HG03457 (cell line): Measurements from ENCODE around the gene DNMT3A.
"Not testable (repeated sequence)": the region's sequence is repeated elsewhere in the genome, so short reads cannot be mapped to it uniquely, and the experiment has no call there.

Experiments used
- ATAC-seq: cut with Tn5 transposase; IDR thresholded peaks from one replicate; pipeline ENCODE4 v1.9.1; 2021; ENCODE audit warnings: moderate number of reproducible peaks; ENCODE audit not compliant: unreplicated experiment

Gene DNMT3A

DNA sequence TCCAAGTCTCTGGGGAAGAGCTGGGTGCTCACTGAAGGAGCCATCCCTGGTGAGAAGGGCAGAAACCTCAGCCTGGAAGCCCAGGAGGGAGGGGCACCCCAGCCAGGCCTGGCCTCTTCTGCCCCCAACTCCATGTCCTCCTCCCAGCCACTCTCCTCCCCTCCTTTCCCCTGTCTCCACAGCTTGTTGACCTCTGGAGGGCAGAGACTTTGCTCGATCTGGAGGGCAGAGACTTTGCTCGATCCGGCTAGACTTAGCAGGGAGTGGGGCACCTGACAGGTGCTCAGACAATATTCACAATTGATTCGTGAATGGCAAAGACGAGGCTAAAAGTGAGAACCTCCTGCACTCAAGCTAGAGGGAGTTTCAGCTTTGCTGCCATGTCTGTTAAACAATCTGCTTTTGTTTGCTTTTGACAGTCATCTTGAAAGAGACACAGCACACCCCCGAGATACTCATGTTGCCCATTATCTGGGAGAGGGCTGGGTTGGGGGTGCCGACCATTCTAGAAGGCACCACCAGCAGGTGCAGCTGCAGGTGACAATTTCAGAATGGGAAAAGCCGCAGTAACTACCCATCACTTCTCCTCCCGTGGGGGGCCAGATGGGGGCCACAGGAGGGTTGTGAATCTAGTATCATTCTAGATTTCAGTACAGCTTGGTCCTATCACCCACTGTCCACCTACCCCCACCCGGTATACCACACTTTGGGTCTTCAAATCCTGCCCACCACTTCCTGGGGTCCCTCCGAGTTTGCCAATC is 54.8 kb downstream of the DNMT3A start:
- no peak for ATAC-seq

DNA sequence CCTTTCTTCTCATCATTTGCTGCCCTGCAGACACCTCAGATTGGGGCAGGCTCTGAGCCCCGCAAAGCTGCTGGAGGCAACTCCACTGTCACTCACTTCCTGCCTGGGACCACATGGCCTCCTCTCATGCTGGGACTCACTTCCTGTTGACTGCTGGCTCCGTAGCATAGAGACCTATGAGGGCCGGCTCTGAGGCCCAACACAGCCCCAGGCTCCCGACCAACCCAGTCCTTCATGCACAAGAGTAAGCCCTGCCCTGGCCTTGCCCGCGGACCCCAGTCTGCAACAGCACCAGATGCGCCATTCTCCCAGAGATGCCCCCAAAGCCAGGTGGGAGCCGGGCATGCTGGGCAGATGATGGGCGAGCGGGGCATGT is 55.7 kb downstream of the DNMT3A start:
- no peak for ATAC-seq

DNA sequence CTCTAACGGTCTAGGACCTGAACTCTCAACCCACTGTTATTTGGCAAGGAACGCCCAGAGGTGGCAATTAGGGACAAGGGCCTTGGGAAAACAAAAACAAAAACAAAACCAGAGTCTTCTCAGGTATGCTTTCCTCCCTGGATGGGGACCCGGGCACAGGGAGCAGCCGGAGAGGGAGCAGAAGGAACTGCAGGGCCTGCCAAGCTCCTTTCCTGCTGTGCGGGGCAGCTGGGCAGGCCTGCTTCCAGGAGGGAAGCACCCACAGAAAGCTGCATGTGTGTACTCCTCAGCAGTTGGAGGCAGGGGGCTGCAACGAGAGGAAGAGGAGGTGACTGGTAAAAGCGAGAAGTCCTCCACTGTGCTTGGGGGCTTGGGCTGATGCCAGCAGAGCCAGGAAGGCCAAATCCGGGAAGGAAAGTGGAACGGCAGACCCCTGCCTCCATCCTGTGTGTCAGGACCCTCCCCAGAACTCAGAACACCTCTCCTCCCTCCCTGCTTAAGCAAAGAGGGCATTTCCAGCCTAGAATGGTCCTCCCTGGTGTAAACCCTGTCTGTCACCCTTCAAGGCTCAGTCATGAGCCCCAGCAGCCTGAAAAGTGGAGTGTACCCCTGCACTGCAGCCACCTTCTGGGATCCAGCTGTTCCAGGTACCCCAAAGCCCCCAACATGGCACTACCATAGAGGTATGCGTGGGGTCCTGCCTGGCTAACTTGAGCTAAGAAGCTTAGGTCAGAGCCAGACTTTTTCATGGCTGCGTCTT is 56.3 kb downstream of the DNMT3A start:
- no peak for ATAC-seq

DNA sequence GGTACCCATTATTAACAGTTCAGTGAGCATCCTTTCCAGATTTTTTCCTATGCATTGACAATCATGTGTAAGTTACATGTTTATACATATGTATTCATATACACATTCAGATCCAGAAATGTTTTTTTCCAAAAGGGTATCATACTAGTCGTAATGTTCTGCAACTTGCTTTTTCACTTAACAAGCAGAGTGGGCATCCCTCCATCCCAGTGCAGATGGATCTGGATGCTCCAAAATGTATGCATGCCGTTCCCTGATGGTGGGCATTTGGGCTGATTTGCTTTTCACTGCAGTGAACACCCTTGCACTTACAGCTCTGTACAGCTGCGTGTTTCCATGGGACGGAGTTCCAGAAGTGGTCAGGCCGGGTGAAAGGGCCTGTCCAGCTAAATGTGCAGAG is 57.0 kb downstream of the DNMT3A start:
- no peak for ATAC-seq

DNA sequence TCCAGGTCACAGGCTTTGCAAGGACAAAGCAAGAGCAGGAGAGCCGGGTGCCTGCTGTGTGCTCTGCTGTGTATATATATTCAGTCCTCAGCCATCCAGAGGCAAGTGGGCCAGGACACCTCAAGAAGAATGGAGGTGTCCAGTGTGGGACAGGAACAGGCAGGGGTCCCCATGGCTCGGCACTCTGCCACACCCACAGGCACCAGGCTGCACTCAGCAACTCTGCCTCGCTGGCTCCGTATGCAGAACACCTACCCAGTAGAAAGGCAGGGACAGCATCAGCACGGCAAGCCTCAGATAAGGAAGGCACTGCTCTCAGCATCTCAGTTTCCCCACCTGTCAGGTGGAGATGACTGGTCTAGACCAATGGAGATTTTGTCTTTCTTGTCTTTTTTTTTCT is 57.8 kb downstream of the DNMT3A start:
- ATAC-seq, result no peak

DNA sequence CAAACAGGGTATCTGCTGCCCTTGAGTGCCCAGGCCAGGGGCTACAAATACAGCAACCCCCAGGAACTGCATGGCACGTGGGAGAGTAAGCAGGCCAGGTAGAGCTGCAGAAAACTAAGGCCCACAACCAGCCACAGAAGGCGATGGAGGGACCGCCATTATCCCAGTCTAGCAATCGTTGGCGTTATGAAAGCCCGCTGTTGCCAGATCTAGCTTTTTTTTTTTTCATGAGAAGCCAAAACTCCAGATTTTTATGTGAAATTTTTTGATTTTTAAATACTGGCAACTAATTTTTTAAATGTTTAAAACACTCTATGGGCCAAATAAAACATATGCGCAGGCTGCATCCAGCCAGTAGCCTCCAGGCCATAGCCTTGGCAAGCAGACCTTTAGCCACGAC is 59.8 kb downstream of the DNMT3A start:
- ATAC-seq, result no peak

DNA sequence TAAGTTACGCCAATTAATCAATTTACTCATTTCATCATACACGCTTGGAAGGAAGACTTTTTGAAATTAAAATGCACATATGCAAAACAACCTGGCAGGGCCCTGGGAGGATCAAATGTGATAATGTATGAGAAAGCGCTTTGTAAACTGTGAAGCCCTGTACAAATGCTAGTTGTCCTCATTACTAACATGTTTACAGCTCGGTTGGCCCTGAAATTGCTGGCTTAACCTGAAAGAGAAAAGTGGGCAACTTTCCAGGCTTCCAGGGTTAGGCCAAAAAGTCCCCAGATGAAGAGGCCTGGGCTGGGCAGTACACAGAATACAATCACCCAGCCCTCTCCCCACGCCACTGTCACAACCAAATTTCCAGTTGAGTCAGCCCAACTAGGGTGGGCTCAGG is 60.2 kb downstream of the DNMT3A start:
- ATAC-seq, result no peak

DNA sequence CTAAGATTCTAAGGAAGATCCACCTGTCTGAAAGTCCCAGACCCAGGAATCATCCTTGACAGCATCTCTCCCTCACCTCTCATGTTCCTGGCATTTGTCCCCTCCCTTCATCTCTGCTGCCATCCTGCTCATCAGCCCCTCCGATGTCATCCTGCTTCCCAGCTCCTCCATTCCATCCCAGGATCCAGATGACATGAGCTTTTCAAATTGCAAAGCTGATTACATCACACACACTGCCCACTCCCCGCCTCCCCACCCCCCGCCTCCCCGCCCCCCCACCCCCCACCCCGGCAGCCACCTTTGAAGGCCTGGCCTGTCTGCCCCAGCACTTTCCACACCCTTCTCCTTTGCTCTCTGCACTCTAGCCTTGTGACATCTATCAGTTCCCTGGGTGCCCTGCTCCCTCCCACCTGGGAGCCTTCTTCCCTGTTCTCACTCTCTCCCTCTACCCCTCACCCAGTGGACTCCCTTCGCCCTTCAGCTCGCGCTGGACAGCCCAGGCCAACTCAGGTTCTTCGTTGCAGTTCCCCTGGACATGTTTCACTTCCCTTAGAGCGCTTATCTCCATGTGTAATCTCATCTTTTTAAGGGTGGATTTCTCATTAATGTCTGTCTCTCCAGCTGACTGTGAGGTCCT is 61.6 kb downstream of the DNMT3A start:
- ATAC-seq, result no peak

DNA sequence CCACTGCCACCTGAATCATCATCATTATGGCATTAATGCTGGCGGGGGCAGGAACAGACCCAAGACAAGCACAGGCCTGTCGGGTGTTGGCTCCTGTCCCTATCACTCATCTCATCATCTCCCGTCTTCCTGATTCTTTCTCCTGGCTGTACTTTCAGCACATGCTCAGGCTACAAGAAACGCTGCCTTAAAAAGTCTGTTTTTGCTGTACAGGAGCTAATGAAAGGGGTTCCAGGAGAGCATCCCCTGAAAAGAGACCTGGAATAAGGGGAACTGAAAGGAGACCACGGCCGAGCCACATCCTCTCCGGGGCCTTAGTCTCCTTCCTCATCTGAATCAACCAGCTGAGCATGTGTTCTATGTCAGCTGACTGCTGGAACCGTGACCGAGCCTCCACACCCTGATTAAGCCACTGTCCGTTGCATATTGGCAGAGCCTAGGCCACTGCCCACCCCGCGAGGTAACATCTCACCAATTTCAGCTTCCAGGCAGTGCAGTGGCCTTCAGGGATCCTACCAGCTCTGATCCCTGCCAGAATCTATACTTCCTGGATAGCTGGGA is 62.6 kb downstream of the DNMT3A start:
- ATAC-seq, result peak; percentile 49

DNA sequence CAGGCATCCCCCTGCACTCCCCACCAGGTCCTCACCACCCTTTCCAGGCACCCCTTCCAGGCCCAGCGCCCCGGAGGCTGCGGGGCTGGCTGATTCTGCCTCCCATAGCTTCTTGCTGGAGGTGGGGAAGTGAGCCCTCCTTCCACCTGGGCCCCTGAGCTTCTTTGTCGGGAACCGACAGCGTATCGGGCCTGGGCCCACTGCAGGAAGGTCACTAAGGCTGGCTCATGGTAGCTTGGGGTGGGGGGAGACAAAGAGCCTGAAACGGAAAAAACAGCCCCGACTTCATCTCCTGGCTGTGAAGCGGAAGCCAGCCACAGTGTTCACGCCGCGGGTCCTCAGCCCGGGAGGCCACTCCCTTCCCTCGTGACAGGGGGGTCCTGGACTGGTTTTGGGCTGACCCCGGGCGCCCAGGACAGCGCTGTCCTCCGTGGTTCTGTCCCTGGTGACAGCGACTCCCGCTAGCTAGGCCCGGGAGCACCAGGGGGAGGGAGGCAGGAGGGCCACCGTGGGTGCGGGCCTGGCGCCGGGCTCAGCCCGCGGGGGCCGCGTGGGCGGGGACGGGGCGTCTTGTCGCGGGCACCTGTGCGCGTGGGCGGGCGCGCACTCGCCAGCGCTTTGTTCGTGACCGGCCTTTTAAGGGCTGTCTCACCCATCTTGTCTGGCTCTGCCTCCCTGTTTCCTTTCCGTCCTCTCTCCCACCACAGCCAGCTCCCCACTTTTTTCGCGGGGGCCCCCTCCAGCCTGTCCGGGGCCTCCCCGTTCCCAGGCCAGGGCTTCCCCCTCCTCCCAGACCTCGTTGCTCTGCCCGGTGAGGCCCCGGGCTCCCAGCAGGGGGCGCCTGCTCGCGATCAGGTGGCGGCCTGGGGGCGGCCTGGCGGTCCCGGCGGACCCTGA is 64.9 kb downstream of the DNMT3A start:
- no peak for ATAC-seq

DNA sequence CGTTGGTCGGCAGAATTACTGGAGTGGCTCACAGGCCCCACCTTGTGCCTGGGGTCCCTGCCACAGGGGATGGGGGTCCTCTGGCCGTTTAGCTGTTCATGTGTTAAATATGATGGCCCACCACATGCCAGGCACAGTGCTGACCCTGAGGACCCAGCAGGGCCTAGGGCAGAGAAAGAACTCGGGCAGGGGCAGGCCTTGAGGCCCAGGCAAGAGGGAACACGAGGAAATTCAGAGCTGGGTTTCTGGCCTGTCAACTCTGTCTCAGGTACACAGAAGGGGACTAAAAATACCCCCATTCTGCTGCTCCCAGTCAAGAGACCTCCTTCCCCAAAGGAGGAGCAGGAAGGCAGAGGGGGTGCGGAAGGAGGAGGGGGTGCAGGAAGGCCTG is 66.2 kb downstream of the DNMT3A start:
- ATAC-seq, result no peak

DNA sequence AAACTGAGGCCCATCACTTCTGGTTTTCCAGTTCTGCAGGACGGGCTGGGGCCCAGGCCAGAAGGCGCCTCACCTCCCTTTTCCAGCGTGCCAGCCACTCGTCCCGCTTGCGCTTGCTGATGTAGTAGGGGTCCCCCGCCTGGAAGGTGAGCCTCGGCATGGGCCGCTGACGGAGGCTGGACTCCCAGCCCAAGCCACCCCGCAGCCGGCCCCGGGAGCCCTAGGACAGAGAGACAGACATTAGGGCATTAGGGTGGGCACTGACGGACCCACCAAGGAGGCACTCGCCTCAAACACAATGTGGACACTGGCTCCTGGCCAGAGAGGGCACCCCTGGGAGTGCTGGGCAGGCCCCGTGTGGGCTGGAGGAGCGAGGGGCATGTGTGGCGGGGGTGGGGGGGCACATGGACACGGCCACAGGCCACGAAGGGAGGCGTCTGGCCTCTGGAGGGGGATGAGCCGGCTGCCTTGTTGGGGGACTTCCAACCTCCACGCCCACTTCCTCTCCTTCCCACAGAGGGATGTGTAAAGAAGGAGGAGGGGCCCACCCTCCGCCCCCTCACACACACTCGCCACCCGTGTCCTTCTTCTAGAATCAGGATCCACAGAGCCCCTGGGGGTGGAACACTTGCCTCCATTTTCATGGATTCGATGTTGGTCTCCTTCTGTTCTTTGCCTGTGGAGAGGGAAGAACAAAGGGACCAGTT is 66.7 kb downstream of the DNMT3A start:
- ATAC-seq, result no peak

DNA sequence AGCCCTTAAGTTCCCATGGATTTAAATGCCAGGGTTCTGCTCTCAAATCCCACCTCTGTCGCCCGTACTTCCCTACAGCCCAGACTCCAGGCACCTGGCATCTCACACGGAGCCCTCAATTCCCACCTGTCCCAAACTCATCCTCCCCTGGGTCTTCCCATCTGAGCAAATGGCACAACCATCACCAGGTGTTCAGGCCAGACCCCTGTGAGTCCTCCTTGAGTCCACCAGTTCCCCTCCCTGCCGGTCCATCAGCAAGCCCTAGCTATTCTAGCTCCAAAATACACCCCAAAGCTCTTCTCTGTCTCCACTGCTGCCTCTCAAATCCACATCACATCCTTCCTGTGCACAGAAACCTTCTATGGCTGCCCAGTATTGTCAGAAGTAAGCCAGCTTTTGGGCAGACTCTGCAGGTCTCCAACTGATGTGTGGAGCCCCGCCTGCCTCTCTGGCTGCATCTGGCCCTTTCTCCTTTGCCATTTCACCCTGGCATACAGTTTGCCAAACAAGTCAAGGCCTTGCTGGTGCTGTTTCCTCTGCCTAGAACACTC is 67.7 kb downstream of the DNMT3A start:
- ATAC-seq, result no peak

DNA sequence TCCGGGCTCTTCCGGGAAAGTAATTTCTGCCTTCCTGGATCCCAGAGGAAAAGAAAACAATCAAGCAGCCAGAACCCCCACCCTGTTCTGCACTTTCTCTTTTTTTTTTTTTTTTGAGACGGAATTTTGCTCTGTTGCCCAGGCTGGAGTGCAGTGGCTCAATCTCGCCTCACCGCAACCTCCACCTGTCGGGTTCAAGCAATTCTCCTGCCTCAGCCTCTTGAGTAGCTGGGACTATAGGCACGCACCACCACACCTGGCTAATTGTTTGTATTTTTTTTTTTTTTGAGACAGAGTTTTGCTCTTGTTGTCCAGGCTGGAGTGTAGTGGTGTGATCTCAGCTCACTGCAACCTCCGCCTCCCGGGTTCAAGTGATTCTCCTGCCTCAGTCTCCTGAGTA is 69.0 kb downstream of the DNMT3A start:
- ATAC-seq, result not testable (repeated sequence)

DNA sequence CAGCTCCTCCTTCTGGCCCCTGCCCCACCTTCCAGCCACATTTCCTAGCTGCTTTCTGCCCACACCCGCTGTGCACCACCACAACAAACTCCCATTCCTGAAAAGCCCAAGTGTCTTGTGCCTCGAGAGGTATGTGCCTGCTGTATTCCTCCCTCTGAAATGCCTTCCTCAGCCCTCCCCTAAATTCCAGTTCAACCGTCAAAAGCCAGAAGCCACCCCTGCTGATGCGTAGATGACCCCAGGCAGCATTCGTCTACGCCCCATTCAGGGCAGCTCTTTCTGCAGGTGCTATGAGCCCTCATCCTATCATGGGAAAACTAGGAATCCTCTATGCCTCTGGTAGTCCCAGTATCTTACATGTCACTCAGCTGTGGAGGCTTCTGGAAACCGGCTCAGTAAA is 71.7 kb downstream of the DNMT3A start:
- no peak for ATAC-seq

DNA sequence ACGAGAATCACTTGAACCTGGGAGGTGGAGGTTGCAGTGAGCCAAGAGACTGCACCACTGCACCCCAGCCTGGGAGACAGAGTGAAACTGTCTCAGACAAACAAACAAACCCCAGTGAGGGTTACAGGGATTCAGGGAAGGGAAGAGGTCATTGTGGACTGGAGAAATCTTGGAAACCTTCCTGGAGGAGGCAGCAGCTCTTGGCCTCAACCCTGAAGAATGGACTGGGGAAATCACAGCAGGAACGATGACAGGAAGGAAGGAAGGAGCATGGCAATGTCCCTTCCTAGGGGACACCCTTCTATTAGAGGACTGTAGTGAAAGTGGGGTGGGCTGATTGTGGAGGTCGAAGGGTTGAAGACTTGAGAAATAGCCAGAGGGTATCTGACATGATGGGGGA is 72.5 kb downstream of the DNMT3A start:
- ATAC-seq, result no peak

DNA sequence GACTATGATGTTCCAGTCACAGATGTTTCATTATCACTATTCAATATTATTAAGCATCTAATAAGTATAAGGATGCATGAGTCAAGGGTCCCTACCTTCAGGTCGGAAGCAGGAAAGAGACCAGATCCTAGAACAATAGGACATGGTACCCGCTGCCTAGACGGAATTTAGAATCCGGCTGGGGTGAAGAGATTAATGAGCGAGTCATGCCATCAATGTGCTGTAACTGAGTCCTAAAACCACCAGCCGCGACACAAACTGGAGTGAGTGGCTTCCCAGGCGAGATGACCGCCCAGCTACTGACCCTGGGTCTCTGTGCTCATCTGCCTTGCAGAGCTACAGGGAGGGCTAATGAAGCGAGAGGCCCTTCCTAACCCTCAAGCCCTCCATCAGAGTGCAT is 73.6 kb downstream of the DNMT3A start:
- no peak for ATAC-seq

DNA sequence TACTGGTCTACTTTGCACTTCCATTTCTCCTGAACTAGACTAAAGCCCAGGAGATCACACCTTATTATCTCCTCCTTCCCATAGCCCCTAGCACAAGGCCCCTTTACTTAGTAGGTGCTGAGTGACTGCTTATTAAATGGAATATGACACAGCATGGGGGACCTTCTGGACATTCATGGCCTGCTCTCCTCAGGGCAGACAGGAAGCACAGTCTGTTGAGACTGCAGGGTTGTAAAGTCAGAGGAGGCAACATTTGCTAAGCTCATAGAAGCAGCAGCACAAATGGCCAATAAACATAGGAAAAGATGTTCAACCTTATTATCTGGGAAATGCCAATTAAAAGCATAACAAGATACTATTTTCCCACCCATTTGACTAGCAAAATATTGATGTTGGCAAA is 75.3 kb downstream of the DNMT3A start:
- ATAC-seq, result no peak

DNA sequence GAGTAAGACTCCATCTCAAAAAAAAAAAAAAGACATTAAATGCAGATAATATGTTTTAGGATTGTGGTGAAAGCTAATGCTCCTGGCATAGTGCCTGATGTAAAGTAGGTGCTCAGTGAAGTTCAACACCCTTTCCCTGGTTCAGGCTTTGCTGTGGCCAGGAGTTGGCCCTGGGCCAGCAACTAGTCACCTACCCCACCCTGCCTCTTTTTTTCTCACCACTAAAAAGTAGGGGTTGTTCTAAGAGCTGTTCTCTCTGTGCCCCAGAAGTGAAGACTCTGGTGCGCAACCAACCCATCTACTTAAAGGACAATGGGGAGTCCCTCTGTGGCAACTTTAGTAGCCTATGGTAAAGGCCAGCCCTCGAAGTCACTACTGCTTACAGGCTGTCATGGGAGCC is 75.9 kb downstream of the DNMT3A start:
- ATAC-seq, result no peak

DNA sequence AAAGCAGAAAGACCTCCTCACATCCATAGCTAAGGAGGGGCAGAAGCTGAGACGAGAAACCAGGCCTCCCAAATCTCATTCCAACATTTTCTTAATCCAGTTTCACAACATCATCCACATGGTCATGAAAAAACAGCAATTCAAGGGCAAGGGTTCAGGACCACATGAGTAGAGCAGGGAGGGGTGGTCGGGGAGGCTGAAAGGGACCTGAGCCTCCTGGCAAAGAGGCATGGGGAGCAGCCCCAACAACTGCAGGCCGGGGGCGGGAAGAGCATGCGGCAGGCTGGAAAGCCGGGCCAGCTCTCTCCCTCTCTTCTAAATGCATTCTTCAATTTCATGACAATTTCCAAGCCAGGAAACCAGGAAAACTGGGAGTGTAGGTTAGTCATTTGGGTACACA is 76.7 kb downstream of the DNMT3A start:
- ATAC-seq, result no peak
